ENCODE results near the gene MROH8.

The MROH8 gene

GRCh38 chr20:37066168-37066567, 113.2 kb downstream of the MROH8 start:
- H3K27ac ChIP-seq = no peak overlapping the region
- TF ChIP-seq ZFX (IDR thresholded peaks at IDR 0.05; ENCODE audit: borderline replicate concordance) = no peak
- TF ChIP-seq CTCF (IDR thresholded peaks at IDR 0.05) = no peak

- TF ChIP-seq ZFX (IDR thresholded peaks at IDR 0.05; ENCODE audit: borderline replicate concordance) (no peak), CTCF (IDR thresholded peaks at IDR 0.05) (no peak)
- H3K27ac ChIP-seq = no peak overlapping the region
Observed at GRCh38 chr20:37055276-37055675, 124.1 kb downstream of the MROH8 start.

- no peak overlapping the region for H3K27ac ChIP-seq
- TF ChIP-seq CTCF (IDR thresholded peaks at IDR 0.05) (no peak), ZFX (IDR thresholded peaks at IDR 0.05; ENCODE audit: borderline replicate concordance) (no peak)
Observed at GRCh38 chr20:37053230-37053950, 126.0 kb downstream of the MROH8 start.

All from 22Rv1 (cell line).